PC-3 (cell line): Measurements from ENCODE around the gene MACROD2. TPM values are rescaled to one million over a fixed set of nuclear protein-coding genes. Genes with fewer than 3 reads are reported as not detected.

Experiments used
- ATAC-seq: fragments of 200-7000 bp; cut with Tn5 transposase; 2 replicates; pipeline ENCODE4 v1.9.1; 2020; ENCODE audit warnings: mild to moderate bottlenecking, moderate library complexity
- BruUV-seq: library from RNA; stranded (reverse); fragments of 400-500 nt; replicated peaks from 2 replicates; lab custom pipeline; 2021; lab: Mats Ljungman, UMichigan
- CTCF ChIA-PET: fragments of 300-600 bp; sonication (Branson Sonifier 250); formaldehyde crosslinking; loops from one replicate; lab custom pipeline; 2022; ENCODE audit warnings: antibody characterized with exemption; lab: Charles Lee
- POLR2A ChIA-PET: fragments of 300-600 bp; sonication (Branson Sonifier 250); formaldehyde crosslinking; loops from one replicate; lab custom pipeline; 2022; ENCODE audit warnings: antibody characterized with exemption; ENCODE audit not compliant: unreplicated experiment; lab: Charles Lee
- DNase-seq: peaks from one replicate; pipeline ENCODE4 v3.0.0-alpha.2; 2015
- H2AFZ ChIP-seq: fragments of 300-600 bp; sonication (generic); 2 replicates; pipeline ENCODE4 v1.6.0; 2016; ENCODE audit warnings: antibody characterized with exemption, low read length
- H3F3A ChIP-seq: fragments of 300-600 bp; sonication (generic); one replicate; pipeline ENCODE4 v1.6.0; 2017; ENCODE audit warnings: antibody characterized with exemption, low read length, control low read depth, mild to moderate bottlenecking; ENCODE audit not compliant: unreplicated experiment
- H3K27ac ChIP-seq: fragments of 300-600 bp; sonication (generic); 2 replicates; pipeline ENCODE4 v1.5.1; 2016; ENCODE audit warnings: mild to moderate bottlenecking, low read length
- H3K27me3 ChIP-seq: fragments of 300-600 bp; sonication (generic); 2 replicates; pipeline ENCODE4 v1.6.1; 2016; ENCODE audit warnings: low read length, mixed read lengths
- H3K36me3 ChIP-seq: fragments of 300-600 bp; sonication (generic); 2 replicates; pipeline ENCODE4 v1.6.1; 2016; ENCODE audit warnings: low read depth, mixed run types, low read length, mixed read lengths
- H3K4me1 ChIP-seq: fragments of 300-600 bp; sonication (generic); 2 replicates; pipeline ENCODE4 v1.5.1; 2016; ENCODE audit warnings: low read length; ENCODE audit not compliant: insufficient read depth
- H3K4me2 ChIP-seq: fragments of 300-600 bp; sonication (generic); 2 replicates; pipeline ENCODE4 v1.6.0; 2016; ENCODE audit warnings: low read length
- H3K4me3 ChIP-seq: fragments of 300-600 bp; sonication (generic); 2 replicates; pipeline ENCODE4 v1.5.1; 2016; ENCODE audit warnings: mild to moderate bottlenecking, low read length, mixed read lengths
- H3K79me2 ChIP-seq: fragments of 300-600 bp; sonication (generic); 2 replicates; pipeline ENCODE4 v1.6.1; 2017; ENCODE audit warnings: low read length, mixed read lengths
- H3K9ac ChIP-seq: fragments of 300-600 bp; sonication (generic); 2 replicates; pipeline ENCODE4 v1.6.0; 2016; ENCODE audit warnings: mild to moderate bottlenecking, low read length
- H3K9me2 ChIP-seq: fragments of 300-600 bp; sonication (generic); replicated peaks from 2 replicates; pipeline ENCODE4 v1.6.1; 2016; ENCODE audit warnings: mixed run types, low read length, mixed read lengths
- H3K9me3 ChIP-seq: fragments of 300-600 bp; sonication (generic); 2 replicates; pipeline ENCODE4 v1.6.1; 2016; ENCODE audit warnings: low read length, mixed read lengths
- H4K20me1 ChIP-seq: fragments of 300-600 bp; sonication (generic); 2 replicates; pipeline ENCODE4 v1.6.1; 2016; ENCODE audit warnings: low read length, mixed read lengths
- CTCF ChIP-seq: fragments of 300-600 bp; sonication (generic); conservative IDR thresholded peaks from 2 replicates; pipeline ENCODE4 v1.5.1; 2017; ENCODE audit warnings: antibody characterized with exemption, low read depth, mild to moderate bottlenecking, low read length
- EZH2 ChIP-seq: fragments of 300-600 bp; sonication (generic); IDR thresholded peaks from one replicate; pipeline ENCODE4 v1.6.1; 2017; ENCODE audit warnings: antibody characterized with exemption, mild to moderate bottlenecking, low read length; ENCODE audit not compliant: unreplicated experiment
- EZH2phosphoT487 ChIP-seq: fragments of 300-600 bp; sonication (generic); IDR thresholded peaks from 2 replicates; pipeline ENCODE4 v1.6.1; 2018; ENCODE audit warnings: mild to moderate bottlenecking, antibody characterized with exemption, low read length, borderline replicate concordance
- intact Hi-C: fragments of 100-400 bp; cut with micrococcal nuclease; formaldehyde crosslinking; loops from 2 replicates; pipeline ENCODE4 v1.9.0; 2023
- total RNA-seq: library from RNA; depleted of rRNA; stranded (reverse); fragments of >200 nt; gene quantifications from 2 replicates; pipeline ENCODE4 v1.2.3, GENCODE V29; 2014

The MACROD2 gene
- total RNA-seq, 1 experiment from 2014 or later, result 3.1 TPM

DNA sequence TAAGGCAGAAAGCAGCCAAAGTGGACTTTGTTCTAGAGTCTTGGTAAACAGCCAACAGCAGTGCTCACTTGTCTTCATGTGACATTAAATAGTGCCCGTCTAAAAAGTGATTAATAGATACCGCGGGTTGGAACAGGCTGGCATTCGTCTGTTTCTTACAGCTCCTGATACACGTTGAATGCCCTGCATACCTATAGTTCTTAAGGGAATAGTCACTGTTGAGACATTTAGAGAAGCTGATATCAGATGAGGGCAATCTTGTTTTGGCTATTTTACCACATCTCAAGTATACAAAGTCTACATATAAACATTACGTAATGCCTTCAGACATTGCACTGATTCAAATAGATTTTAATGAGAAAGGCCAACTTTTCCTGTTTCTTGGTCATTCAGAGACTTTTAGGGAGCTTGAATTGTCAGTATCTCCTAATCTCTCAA is 717.0 kb downstream of the MACROD2 start:
- Histone ChIP-seq H3K4me3 (no peak overlapping the region), H3K27me3 (no peaks in the 10 kb centered on the region), H3K4me2 (peak overlapping the region; percentile 21), H3K27ac (0 out of 2 replicates have a peak overlapping the region, but pooled peaks have one; percentile 1), H3K9me2 (no peaks in the 10 kb centered on the region), H4K20me1 (no peaks in the 10 kb centered on the region), H3K9me3 (no peaks in the 10 kb centered on the region), H2AFZ (peak overlapping the region; percentile 23; the same call in 1 of the 2 replicates), H3F3A (no peaks in the 10 kb centered on the region), H3K4me1 (peaks cover 50% of the 10 kb centered on the region), H3K36me3 (no peaks in the 10 kb centered on the region), H3K79me2 (no peaks in the 10 kb centered on the region), H3K9ac (no peak overlapping the region)
- peak; percentile 88 for DNase-seq
- intact Hi-C loops, result no loop called here
- TF ChIP-seq EZH2, result no peak
- no peak for TF ChIP-seq EZH2phosphoT487
- no peak for TF ChIP-seq CTCF
- ChIA-PET CTCF (interaction anchor here (0.6 kb wide), 1 partner anchor 1377 kb away, joined by 3 read pairs; no protein-coding TSS in a partner anchor), POLR2A (no interaction called here)
- peak; percentile 44 for ATAC-seq
- BruUV-seq, result no TSS peak

DNA sequence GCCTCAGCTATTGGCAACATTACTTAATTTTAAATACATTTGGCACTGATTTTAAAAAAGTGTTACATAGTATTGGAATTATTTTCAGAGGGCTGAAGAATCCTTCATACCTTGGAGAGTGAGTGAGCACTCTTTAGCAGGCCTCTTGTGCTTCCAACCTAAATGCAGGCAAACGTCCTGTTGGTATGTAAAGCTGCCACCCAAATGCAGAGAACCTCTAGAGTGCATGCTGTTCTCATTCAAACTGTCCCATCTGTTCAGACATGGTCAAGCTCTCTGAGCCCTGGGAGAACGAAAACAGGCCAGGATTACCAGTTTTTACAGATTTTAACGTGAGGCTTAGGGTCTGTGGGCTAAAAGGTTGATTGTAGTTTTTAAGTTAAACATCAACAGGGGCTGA is 720.1 kb downstream of the MACROD2 start:
- no peaks in the 10 kb centered on the region for H3K9me3 ChIP-seq
- TF ChIP-seq CTCF (no peak), EZH2phosphoT487 (no peak), EZH2 (no peak)
- H3K36me3 ChIP-seq, result no peaks in the 10 kb centered on the region
- H3K4me1 ChIP-seq, result peaks cover 30% of the 10 kb centered on the region
- BruUV-seq, result no TSS peak
- no peaks in the 10 kb centered on the region for H3F3A ChIP-seq
- H3K27ac ChIP-seq, result no peak overlapping the region
- H2AFZ ChIP-seq, result no peak overlapping the region
- H4K20me1 ChIP-seq, result no peaks in the 10 kb centered on the region
- ChIA-PET CTCF (no interaction called here), POLR2A (no interaction called here)
- intact Hi-C loops, result no loop called here
- H3K9me2 ChIP-seq, result no peaks in the 10 kb centered on the region
- no peaks in the 10 kb centered on the region for H3K79me2 ChIP-seq
- DNase-seq (no peak), ATAC-seq (no peak)
- H3K27me3 ChIP-seq, result no peaks in the 10 kb centered on the region
- no peak overlapping the region for H3K9ac ChIP-seq
- no peak overlapping the region for H3K4me3 ChIP-seq
- no peak overlapping the region for H3K4me2 ChIP-seq

GRCh38 chr20:14716351-14716801 is 721.1 kb downstream of the MACROD2 start:
- H3K27ac ChIP-seq, result no peak overlapping the region
- intact Hi-C loops, result no loop called here

More at GRCh38 chr20:14716351-14716801, 721.1 kb downstream of the MACROD2 start:
- H2AFZ ChIP-seq, result no peak overlapping the region
- CTCF ChIA-PET, result no interaction called here
- DNase-seq (no peak), ATAC-seq (no peak)
- no peak overlapping the region for H3K9ac ChIP-seq
- no peaks in the 10 kb centered on the region for H4K20me1 ChIP-seq
- H3K9me2 ChIP-seq, result no peaks in the 10 kb centered on the region
- no TSS peak for BruUV-seq
- no peaks in the 10 kb centered on the region for H3F3A ChIP-seq
- TF ChIP-seq EZH2phosphoT487 (no peak), CTCF (no peak), EZH2 (no peak)
- no peak overlapping the region for H3K4me2 ChIP-seq
- no peaks in the 10 kb centered on the region for H3K79me2 ChIP-seq
- no peak overlapping the region for H3K4me3 ChIP-seq
- no peaks in the 10 kb centered on the region for H3K9me3 ChIP-seq
- peaks cover 25% of the 10 kb centered on the region for H3K4me1 ChIP-seq
- POLR2A ChIA-PET, result no interaction called here
- no peaks in the 10 kb centered on the region for H3K36me3 ChIP-seq
- no peaks in the 10 kb centered on the region for H3K27me3 ChIP-seq
